Measurements from ENCODE around the gene UBL4A.
A peak's percentile ranks its signal among the peaks of the same experiment; 100 is the strongest.

The UBL4A gene

GRCh38 chrX:154443992-154444754 lies 42.2 kb downstream of the UBL4A start, which contains the start of gene FAM50A:
Gene FAM50A (plus strand): TSS chrX:154444141. CDS start chrX:154444236, 95 bp downstream.
- TF ChIP-seq, protein P1, sequence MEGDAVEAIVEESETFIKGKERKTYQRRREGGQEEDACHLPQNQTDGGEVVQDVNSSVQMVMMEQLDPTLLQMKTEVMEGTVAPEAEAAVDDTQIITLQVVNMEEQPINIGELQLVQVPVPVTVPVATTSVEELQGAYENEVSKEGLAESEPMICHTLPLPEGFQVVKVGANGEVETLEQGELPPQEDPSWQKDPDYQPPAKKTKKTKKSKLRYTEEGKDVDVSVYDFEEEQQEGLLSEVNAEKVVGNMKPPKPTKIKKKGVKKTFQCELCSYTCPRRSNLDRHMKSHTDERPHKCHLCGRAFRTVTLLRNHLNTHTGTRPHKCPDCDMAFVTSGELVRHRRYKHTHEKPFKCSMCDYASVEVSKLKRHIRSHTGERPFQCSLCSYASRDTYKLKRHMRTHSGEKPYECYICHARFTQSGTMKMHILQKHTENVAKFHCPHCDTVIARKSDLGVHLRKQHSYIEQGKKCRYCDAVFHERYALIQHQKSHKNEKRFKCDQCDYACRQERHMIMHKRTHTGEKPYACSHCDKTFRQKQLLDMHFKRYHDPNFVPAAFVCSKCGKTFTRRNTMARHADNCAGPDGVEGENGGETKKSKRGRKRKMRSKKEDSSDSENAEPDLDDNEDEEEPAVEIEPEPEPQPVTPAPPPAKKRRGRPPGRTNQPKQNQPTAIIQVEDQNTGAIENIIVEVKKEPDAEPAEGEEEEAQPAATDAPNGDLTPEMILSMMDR (IDR thresholded peaks at IDR 0.05; ENCODE audit: control insufficient read depth, extremely low read depth, insufficient read depth): no peak
- H3K4me3 ChIP-seq (ENCODE audit: low read depth, low read length): peak within 1 kb of the TSS; percentile 70
- DNase-seq (ENCODE audit: low read depth): no peak

- DNase-seq (ENCODE audit: low read depth): no peak
- TF ChIP-seq, protein P1 (IDR thresholded peaks at IDR 0.05; ENCODE audit: control insufficient read depth, extremely low read depth, insufficient read depth): no peak
- peak overlapping the region; percentile 43 for H3K4me3 ChIP-seq (ENCODE audit: low read depth, low read length)
Observed at GRCh38 chrX:154443479-154443910, 42.9 kb downstream of the UBL4A start.

GRCh38 chrX:154441984-154442707 lies 44.3 kb downstream of the UBL4A start:
- peak; percentile 23 for DNase-seq (ENCODE audit: low read depth)
- H3K4me3 ChIP-seq (ENCODE audit: low read depth, low read length): no peak overlapping the region
- TF ChIP-seq, protein P1 (IDR thresholded peaks at IDR 0.05; ENCODE audit: control insufficient read depth, extremely low read depth, insufficient read depth): no peak

DNA sequence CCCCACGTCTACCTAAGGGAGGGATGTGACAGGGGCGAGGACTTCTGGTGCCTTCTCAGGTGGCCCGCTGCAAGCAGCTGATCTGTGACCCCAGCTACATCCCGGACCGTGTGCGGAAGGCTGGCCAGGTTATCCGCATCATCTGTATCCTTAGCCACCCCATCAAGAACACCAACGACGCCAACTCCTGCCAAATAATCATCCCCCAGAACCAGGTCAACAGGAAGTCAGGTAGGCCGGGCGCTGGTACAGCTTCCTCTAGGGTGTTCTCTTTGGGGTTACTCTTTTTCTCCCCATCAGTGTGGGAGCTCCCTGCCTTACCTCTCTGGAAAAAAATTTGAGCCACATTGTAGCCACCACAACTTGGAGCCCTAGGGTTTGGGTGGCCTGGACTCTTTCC lies 44.9 kb downstream of the UBL4A start:
- TF ChIP-seq, protein P1 (IDR thresholded peaks at IDR 0.05; ENCODE audit: control insufficient read depth, extremely low read depth, insufficient read depth): no peak
- no peak for DNase-seq (ENCODE audit: low read depth)

DNA sequence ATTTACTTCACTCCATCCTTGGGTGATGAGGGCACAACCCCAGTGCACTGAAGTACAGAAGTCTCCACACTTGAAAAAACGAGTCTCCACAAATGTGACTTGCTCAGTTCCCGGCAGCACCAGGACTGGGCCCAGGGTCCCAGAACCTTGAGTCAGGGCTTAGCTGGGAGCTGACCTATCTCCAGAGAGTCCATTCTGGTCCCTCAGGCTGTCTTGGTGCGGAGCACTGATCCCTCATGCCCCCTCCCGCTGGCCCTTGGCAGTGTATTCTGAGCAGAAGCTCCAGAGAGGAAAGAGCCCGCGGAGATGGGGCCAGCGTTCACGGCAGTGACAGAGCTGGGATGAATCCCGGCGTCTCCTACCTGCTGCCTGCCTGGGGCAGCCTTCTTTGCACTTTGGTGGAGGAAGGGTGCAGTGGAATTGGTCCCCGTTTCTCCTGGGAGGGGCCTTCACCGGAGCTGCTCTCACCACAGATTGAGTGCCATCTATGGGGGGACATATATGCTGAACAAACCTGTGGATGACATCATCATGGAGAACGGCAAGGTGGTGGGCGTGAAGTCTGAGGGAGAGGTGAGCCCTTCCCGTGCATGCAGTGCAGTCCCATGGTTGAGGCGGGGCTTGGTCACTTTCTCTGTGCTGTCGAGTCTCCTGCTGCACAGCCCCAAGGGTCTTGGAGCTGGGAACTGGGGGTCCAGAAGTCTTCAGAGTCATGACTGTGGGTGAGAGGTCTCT lies 45.6 kb downstream of the UBL4A start:
- no peak overlapping the region for H3K4me3 ChIP-seq (ENCODE audit: low read depth, low read length)
- TF ChIP-seq, protein P1 (IDR thresholded peaks at IDR 0.05; ENCODE audit: control insufficient read depth, extremely low read depth, insufficient read depth): no peak
- no peak for DNase-seq (ENCODE audit: low read depth)

More for the DNA sequence above, 44.9 kb downstream of the UBL4A start:
- H3K4me3 ChIP-seq (ENCODE audit: low read depth, low read length): no peak overlapping the region

- no peak for DNase-seq (ENCODE audit: low read depth)
- H3K4me3 ChIP-seq (ENCODE audit: low read depth, low read length): no peak overlapping the region
- TF ChIP-seq, protein P1 (IDR thresholded peaks at IDR 0.05; ENCODE audit: control insufficient read depth, extremely low read depth, insufficient read depth): no peak
Observed at GRCh38 chrX:154439841-154440240, 46.6 kb downstream of the UBL4A start.
